OCI-LY1 (cell line): ENCODE measurements around the gene ATP8A1.

Experiments
- CTCF ChIP-seq: fragments of 200-600 bp; sonication (generic), shearing (Covaris generic); IDR thresholded peaks from 2 replicates; pipeline ENCODE4 v1.5.1; 2017; ENCODE audit warnings: mild to moderate bottlenecking, antibody characterized with exemption, low read length, moderate library complexity, mixed read lengths
- EZH2 ChIP-seq: fragments of 200-600 bp; sonication (generic), shearing (Covaris generic); IDR thresholded peaks from 2 replicates; pipeline ENCODE4 v1.8.0; 2017; ENCODE audit warnings: borderline replicate concordance, mixed run types, mild to moderate bottlenecking, antibody characterized with exemption, low read length, moderate library complexity, mixed read lengths

DNA sequence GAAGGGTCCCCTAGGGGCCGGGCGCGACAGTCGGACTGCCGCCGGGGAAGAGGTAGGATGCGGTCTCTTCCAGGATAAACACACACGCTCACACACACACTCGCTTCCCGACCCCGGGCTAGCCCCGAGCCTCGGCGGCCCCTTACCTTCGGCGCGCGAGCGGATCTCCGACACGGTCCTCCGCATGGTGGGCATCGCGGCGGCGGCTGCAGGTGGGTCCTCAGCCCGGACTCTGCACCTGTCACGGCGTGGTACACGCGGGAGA, 294 bp downstream of the ATP8A1 start:
- no peak for TF ChIP-seq CTCF
- no peak for TF ChIP-seq EZH2
